Fibroblast of gingiva (primary cell): ENCODE results near the gene MYO1H.
"Not testable (repeated sequence)": the region's sequence is repeated elsewhere in the genome, so short reads cannot be mapped to it uniquely, and the experiment has no call there.

Experiments
- DNase-seq: peaks from one replicate; pipeline ENCODE4 v3.0.0-alpha.2; 2011; ENCODE audit warnings: low read depth

Gene MYO1H, protein sequence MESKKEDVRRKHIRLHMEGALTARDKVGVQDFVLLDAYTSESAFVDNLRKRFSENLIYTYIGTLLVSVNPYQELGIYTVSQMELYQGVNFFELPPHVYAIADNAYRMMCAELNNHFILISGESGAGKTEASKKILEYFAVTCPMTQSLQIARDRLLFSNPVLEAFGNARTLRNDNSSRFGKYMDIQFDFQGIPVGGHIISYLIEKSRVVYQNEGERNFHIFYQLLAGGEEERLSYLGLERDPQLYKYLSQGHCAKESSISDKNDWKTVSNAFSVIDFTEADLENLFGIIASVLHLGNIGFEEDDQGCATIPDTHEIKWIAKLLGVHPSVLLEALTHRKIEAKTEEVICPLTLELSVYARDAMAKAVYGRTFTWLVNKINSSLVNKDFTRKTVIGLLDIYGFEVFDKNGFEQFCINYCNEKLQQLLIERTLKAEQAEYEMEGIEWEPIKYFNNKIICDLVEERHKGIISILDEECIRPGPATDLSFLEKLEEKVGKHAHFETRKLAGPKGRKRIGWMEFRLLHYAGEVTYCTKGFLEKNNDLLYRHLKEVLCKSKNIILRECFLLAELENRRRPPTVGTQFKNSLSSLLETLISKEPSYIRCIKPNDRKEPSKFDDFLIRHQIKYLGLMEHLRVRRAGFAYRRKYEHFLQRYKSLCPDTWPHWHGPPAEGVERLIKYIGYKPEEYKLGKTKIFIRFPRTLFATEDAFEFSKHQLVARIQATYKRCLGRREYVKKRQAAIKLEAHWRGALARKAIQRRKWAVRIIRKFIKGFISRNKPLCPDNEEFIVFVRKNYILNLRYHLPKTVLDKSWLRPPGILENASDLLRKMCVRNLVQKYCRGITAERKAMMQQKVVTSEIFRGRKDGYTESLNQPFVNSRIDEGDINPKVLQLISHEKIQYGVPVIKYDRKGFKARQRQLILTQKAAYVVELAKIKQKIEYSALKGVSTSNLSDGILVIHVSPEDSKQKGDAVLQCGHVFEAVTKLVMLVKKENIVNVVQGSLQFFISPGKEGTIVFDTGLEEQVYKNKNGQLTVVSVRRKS

DNA sequence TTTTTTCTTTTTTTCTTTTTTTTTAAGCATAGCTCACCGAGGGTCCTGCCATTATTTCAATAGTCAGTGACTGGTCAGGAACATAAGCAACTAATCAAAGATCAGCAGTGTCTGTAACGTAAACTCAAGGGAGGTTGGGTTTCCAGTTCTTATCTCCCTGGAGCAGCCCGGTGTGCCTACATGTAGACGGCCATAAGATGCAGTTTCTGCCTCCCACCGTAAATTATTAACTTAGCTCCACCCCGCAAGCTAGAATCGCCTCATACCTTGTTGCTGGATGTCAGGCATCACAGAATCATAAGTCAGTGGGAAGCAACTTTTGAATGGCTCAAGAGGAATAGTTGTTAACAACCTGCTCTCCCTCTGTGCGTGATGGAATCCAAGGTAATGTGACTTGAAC is at the start of gene MYO1H:
MYO1H (plus strand) TSS at position 312 of the 400 bp plus-strand sequence; CDS start at position 373, 61 bp downstream.
- no peak for DNase-seq

DNA sequence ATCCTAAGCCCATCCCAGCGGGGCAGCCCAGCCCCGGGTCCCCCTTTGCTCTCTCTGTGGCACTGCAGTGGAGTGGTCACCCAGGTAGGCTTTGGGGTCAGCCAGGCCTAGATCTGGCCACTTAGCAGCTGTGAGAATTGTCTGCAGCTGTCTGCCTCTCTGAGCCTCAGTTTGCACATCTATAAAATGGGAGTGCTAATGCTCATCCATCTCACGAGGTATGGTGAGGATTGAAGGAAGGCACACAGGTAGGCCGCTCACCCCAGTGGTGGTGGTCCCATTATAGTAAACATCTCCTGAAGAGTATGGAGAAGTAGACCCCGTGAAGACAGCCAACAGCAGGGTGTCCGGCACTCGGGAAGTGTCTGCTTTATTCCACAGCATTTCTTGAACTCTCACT is 47.9 kb upstream of the MYO1H start:
- DNase-seq: no peak

DNA sequence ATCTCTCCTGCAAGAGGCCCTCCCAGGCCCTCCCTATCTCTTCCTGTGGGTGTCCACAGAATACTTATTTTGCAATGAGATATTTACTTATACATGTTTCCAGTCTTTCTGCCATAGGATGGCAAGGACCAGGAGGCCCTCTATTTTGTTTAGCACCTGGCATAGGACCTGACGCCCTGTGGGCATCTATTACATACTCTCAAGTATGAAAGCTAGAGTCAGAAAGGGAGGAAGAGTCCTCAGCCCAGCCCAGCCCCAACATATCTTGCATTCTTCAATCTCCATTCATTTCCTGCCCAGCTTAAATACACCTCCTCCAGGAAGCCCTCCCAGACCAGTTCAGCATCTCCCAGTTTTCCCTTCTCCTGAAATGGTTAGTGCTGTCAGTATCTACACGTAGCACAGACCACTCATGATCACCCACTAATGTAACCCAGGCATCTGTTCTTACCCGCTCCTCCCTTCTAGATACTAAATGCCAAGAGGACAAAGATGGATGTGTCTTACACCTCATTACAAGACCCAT is 46.0 kb upstream of the MYO1H start:
- DNase-seq: no peak

DNA sequence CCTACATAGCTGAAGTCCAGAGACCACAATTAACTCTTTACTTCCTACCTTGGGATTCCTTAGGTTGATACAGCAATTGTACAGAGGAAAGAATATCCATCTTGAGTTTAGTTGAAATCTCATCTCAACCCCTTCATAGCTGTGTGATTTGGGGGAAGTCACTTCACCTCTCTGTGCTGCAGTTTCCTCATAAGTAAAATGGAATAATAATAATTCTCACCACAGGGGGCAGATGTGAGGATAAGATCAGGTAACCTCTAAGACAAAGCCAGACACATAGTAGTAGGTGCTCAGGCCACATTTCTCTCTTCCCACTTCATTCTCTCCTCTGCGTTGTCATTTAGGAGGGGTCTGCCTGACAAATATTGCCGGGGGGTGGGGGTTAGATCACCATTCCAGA is 45.3 kb upstream of the MYO1H start:
- DNase-seq: no peak

DNA sequence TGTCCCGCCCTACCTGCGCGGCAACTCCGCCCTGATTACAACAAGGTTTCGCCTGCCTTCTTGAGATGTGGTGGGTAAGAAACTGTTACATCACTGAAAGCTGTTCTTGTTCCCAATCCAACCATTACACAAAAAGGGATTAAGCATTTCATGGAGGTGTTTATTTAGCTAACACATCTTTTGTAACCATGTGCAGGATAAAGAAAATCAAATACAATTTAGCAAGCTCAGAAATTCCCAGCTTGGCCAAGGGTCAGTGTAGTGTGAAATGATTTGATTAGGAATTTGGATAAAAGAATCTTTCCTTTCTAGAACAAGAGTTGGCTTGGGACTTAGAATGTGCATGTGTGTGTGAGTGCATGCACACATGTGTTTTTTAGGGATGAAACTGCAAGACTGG is 44.9 kb upstream of the MYO1H start:
- DNase-seq: no peak

DNA sequence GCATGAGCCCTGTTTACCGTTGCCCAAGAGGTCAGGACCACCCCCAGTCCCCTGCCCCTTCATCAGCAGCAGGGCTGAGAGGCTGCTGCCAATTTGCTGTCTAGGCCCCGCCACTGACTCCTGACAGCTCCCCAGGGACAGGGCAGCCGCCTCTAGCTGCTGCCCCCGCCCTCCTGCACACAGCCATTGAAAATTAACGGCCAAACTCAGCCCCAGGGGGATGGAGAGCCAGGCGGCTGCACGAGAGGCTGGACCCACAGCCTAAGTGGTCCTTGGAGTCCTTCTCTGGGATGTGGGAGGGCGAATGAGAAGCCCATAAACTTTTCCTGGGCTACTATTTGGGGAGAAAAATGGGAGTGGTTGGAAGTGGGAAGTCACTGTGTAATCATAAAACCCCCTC is 43.2 kb upstream of the MYO1H start:
- no peak for DNase-seq

DNA sequence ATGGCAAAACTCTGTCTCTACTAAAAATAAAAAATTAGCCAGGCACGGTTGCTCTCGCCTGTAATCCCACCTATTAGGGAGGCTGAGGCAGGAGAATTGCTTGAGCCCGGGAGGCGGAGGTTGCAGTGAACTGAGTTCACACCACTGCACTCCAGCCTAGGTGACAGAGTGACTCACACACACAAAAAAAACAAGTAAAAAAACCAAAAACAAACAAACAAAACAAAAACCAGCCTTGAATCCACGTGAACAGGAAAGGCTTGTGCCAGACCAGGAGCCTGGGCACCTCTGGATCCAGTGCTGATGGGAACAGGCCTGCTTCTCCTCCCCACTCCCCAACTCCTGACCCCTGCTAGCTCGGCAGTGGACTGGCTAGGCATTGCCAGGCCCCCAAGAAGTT is 42.2 kb upstream of the MYO1H start:
- no peak for DNase-seq

DNA sequence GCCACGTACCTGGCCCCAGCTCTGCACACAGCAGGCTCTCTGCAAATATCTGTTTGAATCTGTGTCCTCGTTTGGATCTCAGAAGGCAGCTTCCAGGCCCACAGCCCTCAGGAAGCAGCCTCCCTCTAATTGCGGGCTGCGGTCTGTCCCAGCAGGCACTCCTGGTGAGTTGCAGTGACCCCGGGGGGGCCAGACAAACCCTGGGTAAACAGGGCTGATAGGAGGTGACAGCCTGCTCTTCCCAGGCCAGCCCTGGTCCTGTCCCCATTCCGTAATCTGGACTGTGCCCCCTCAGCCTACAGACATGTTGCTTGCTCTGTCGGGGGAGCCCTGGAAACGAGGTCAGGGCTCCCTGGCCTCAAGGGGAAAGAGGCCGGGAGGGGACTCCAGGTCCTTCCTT is 40.6 kb upstream of the MYO1H start:
- no peak for DNase-seq

DNA sequence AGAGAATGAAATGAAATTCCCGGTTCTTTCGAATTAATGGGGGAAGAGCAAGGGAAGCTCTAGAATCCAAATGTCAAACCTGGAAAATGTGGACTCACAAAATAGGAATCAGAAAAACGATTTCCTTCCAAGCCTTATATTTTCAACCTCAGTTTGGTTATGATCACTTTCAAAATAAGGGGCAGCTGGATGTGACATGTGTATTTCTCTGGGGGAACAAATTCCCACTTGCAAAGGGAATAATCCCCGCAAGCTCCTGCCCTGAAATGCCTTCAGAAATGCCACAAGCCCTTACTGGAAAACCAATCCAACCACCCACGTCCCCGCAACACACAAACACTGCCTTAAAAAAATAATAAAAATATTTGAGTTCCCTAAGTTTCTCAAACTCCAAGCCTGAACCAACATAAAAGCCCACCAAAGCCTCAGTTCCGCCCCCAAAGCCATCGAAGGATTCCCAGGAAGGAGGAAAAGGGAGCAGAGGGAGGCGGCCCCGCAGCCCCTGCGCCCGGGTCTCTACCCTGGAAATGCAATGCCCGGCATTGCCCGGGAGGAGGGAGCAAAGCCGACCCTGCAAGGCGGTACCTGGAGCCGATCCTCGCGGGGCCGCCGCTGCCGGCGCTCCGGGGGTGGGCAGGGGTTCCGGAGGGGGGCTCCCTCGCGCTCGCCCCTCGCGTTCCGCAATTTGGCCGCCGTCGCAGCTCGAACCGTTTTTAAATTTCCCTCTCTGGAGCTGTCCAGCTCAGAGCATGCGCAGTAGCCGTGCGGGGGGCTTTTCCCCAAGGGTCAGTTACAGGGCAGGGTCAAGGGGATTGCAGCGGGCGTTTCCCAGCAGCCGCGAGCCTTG is 38.9 kb upstream of the MYO1H start, which contains the start of gene FOXN4:
FOXN4 (minus strand) TSS at position 751 of the 847 bp plus-strand sequence. CDS start 963 bp downstream, outside the sequence.
- no peak for DNase-seq

DNA sequence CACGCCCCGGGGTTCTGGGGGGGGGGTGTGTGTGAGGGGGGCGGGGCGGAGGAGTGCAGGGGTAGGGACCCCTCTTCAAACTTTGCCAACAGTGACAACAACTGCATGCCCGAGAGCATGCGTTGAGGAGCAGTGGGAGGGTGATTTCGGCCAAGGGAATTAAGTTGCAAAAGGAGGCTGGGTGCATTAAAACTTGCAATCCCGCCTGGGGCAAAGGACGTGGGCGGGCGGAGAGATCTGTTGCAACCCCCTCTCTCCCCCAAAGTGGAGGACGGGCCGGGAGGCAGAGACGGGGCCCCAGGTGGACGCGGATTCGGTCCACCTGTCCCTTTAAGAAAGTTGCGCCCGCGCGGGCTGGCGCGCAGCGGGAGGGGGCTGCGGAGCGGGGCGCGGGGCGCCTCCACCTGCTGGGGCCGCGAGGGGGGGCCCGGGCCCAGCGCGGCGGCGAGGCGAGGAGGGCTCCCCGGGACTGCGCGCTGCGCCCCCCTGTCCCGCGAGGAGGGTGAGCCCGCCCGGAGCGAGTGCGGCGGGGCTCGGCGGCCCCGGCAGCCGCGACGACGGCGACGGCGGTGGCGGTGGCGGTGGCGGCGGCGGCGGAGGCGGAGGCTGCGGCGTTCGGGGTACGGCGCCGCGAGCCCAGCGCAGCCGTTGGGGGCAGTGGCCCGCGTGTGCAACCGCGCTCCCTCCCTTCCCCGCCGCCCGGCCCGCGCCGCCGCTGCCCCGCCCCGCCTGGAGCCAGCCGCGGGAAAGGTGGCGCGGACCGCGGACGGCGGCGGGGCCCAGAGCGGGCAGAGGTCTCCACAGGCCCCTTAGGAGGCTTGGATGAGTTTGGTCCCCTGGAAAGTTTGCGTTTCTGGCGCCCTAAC is 38.1 kb upstream of the MYO1H start:
- no peak for DNase-seq

DNA sequence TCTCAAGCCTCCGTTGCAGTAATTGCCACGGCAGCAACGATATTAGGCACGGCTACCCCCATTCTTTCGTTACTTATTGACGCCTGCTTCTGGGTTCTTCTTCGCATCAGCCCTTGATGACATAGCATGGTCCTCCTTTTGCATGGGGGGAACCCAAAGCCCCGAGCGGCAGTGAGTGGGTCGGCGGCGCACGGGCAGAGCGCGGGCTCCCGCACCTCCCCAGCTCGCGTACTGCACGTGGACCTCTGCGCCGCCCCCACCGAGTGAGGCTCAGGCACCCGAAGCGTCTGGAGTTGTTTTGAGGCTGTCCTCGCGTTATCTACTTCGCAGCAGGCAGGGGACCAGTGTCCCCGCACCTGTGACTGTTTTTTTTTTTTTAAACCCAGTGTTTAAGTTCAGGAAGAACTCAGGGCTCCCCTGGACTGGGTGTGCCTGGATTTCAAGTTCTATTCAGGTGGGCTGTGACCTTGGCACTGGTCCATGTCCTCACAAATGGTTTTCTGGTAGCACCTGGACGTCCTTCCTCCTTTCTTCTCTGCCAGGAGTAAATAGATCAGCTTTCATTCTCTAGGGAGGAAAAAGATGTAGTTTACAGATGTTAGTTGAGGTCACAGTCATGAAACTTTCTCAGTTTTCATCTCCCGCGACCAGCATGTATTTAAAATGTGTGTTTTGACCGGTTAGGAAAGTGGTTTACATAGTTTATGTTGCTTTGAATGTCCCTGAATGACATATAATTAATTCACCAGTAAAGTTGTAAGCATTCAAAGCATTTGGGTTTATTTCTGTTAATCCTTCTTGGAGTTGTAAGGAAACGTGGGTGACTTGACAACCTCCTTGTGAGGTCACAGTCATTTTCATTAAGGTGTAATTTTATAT is 37.2 kb upstream of the MYO1H start:
- no peak for DNase-seq

DNA sequence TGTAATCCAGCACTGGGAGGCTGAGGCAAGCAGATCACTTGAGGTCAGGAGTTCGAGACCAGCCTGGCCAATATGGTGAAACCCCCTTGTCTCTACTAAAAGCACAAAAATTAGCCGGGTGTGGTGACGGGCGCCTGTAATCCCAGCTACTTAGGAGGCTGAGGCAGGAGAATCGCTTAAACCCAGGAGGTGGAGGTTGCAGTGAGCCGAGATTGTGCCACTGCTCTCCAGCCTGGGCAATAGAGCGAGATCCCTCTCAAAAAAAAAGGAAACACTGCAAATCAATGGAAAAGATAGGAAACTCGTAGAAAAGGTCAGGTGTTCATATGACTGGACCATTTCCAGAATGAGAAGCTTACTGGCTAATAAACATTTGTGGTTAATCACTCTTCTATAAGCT is 26.4 kb upstream of the MYO1H start:
- DNase-seq: not testable (repeated sequence)

DNA sequence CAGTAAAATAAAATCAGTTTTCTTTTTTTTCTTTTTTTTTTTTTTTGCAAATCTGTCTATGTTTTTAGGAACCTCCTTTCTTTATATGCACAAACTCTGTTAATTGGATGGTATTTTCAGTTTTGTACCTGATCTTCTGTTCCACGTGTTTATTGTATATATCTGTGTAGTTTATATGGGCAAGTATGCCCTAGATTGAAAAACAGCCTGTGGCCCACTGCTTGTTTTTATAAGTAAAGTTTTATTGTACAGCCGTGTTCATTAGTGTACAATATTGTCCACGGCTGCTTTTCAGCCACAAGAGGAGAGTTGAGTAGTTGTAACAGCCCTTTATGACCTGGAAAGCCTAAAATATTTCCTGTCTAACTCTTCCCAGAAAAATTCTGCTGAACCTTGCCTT is 18.7 kb upstream of the MYO1H start:
- DNase-seq: no peak

DNA sequence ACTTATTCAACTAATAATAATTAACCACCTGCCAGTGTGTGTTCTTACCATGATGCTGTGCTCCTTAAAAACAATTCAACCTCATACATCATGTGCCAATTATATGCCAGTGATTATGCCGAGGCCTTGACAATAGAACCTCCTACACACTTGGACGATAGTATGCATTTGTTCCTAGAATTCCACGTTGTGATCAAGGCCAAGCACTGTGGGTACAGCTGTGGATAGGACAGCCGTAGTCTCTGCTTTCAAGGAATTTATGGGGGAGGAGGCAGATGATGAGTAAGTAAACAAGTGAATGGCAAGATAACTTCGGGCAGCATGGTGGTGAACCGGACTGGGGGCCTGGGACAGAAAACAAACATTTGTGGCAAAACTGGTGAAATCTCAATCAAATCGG is 18.0 kb upstream of the MYO1H start:
- DNase-seq: no peak

DNA sequence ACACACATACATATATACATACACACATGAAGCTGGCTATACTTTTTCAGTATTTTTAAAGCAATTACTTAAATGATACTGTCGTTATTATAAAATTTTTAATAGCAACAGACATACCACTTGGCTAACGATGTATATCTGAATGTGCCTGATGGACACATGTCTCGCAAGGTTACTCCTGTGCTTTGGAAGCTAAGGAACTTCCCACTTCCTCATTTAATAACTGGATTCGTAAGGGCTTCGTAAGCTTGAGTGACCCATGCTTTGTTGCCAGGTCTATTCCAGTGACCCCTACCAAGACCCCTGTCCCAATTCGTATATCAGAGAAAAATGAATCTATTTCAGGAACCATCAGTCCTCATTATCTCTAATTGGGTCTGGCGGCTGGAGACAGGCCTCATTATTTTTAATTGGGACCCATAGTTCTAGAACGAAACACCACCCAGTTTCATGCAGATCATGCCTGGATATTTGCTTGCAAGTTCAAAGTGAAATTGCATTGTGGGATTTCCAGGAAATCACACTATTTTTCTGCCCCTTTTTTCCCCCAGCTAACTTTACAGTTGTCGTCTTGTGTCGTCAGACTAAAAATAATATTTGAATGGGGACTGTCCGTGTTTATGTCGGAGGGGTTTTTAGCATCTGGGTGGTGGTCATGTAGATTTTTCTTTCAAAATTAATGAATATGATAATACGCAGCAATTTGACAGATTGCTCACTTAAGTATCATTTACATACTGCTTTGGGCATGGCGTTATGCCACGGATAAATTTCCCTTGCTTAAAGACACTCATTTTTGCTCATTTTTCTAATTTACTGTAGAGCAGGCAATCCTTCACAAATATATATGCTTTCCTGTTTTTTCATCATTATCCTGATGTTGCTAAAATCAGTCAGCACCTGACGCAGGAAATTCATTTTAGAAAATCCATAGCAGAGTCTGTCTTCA is 17.1 kb upstream of the MYO1H start:
- no peak for DNase-seq

DNA sequence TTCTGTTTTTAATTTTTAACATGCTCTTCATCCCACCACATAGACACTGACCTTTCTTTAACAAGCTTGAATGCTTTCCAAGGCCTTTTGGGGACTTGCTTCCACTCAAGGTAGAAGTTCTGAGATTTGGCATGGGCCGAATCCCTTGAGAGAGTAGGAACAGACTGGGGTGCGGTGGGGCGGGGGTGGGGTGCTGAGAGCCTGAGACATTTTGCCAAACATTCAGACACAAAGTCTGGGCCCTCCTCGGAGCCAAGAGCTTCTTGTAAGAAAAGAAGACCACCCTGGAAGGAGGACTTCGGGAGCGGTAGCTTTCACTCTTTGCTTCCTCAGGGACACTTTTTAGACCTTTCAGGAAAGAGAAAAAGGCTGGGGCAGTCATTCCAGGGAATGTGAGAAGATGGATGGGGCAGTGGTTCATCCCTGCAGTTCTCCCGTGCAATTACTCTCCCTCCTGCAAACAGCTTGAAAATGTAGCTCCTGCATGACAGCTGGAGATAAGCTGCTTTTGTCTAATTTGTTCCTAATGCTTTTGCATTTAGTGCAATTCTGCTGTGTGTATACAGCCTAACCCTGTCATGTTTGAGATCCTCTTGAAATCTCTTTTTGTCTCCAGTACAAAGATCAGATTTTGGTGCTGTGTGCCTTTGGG is 16.3 kb upstream of the MYO1H start:
- no peak for DNase-seq

DNA sequence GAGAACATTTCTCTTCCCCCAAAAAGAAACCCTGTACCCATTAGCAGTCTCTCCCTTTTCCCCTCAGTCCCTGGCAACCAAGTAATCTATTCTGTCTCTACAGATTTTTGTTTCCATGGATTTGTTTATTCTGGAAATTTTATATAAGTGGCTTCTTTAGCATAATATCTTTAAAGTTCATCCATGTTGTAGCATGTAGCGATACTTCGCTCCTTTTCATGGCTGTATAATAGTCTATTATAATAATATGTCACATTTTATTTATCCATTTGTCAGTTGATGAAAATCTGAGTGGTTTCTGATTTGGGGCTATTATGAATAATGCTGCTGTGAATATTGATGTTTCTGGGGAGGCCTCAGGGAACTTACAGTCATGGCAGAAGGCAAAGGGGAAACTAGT is 12.8 kb upstream of the MYO1H start:
- DNase-seq: no peak

DNA sequence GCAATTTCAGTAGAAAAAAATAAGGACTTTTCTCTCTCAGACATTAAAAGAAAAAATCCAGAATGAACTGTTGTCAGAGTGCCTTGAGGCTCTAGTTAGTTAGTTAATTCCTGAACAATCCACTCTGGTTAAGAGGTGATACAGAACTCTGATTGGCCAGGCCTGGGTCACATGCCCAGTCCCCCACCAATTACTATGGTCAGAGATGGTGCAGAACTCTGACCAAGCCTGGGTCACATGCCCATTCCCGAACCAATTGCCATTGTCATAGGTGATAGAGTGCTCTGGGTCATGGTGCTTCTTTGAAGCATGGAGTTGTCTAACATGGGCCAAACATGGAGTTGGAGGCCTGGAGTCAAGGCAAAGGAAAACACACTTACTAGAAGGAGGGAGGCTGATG is 11.1 kb upstream of the MYO1H start:
- no peak for DNase-seq
